ENCODE results near the gene C1orf146. TPM values are rescaled to one million over a fixed set of nuclear protein-coding genes. Genes with fewer than 3 reads are reported as not detected.

Gene C1orf146
- total and polyA plus RNA-seq, 7 donors = not detected

DNA sequence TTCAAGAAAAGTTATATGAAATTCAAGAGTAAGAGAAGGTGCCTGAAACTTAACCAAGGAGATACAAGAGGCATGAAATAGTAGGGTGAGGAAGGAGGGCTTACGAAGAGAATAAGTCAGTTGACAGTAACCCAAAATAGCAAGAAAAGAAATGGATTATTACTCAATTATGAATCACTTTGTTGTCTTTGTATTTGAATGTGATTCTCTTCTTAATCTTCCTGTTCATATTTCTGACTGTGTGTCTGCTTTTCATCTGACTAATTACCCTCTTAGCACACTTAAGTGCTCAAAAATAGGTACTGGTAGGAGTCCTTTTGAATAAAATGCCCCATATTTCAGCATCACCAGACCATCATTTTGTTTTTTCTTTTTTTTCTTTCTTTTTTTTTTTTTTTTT, 41.6 kb downstream of the C1orf146 start:
- H3K36me3 ChIP-seq = peaks cover 0 to 50% (median 11%) of the 10 kb centered on the region in 4 donors
- no peaks in the 10 kb centered on the region for H3K4me1 ChIP-seq

DNA sequence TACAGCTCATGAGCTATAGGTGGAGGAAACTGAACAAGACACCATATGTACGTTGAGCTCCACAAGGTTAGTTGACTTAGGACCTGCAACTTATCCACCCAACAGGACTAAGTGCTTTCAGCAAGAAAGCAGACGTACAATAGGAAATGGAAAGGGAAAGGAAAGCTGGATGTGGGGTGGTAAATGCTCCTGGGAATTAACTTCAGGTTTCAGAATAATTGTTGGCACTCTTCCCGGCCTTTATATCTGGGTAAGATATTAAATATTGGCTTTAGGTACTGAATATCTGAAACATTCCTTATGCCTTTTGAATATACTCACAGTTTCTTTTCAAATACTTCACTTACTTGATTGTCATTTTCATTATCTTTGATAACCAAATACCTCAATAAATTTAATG, 44.8 kb downstream of the C1orf146 start:
- H3K36me3 ChIP-seq = peaks cover 0 to 76% (median 5%) of the 10 kb centered on the region in 4 donors
- no peak for DNase-seq
- no peak overlapping the region for H3K27ac ChIP-seq
- H3K27me3 ChIP-seq = no peaks in the 10 kb centered on the region
- TF ChIP-seq POLR2AphosphoS5 (IDR thresholded peaks at IDR 0.05) (no peak), POLR2A (IDR thresholded peaks at IDR 0.05) (no peak), EP300 (IDR thresholded peaks at IDR 0.05) (no peak)
- TF ChIP-seq, protein P1, sequence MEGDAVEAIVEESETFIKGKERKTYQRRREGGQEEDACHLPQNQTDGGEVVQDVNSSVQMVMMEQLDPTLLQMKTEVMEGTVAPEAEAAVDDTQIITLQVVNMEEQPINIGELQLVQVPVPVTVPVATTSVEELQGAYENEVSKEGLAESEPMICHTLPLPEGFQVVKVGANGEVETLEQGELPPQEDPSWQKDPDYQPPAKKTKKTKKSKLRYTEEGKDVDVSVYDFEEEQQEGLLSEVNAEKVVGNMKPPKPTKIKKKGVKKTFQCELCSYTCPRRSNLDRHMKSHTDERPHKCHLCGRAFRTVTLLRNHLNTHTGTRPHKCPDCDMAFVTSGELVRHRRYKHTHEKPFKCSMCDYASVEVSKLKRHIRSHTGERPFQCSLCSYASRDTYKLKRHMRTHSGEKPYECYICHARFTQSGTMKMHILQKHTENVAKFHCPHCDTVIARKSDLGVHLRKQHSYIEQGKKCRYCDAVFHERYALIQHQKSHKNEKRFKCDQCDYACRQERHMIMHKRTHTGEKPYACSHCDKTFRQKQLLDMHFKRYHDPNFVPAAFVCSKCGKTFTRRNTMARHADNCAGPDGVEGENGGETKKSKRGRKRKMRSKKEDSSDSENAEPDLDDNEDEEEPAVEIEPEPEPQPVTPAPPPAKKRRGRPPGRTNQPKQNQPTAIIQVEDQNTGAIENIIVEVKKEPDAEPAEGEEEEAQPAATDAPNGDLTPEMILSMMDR (IDR thresholded peaks at IDR 0.05) = no peak
- intact Hi-C loops (cut with DNase I) = no loop called here
- H3K4me3 ChIP-seq = no peak overlapping the region
- WGBS, 2 donors = 88% methylated on average over 3 of the region's 3 CpGs
- no peaks in the 10 kb centered on the region for H3K4me1 ChIP-seq
- H3K9me3 ChIP-seq = no peaks in the 10 kb centered on the region

More for the DNA sequence above, 41.6 kb downstream of the C1orf146 start:
- 98 to 100% methylated on average over 1 of the region's 1 CpG for WGBS, 2 donors
- Histone ChIP-seq H3K27me3 (no peaks in the 10 kb centered on the region), H3K27ac (no peak overlapping the region), H3K4me3 (no peak overlapping the region), H3K9me3 (peaks cover 0 to 4% (median 0%) of the 10 kb centered on the region in 4 donors)
- TF ChIP-seq EP300 (IDR thresholded peaks at IDR 0.05) = no peak
- TF ChIP-seq POLR2A (IDR thresholded peaks at IDR 0.05) = no peak
- no peak for TF ChIP-seq POLR2AphosphoS5 (IDR thresholded peaks at IDR 0.05)
- TF ChIP-seq, protein P1 (IDR thresholded peaks at IDR 0.05) = no peak
- DNase-seq = no peak
- intact Hi-C loops (cut with DNase I) = no loop called here

DNA sequence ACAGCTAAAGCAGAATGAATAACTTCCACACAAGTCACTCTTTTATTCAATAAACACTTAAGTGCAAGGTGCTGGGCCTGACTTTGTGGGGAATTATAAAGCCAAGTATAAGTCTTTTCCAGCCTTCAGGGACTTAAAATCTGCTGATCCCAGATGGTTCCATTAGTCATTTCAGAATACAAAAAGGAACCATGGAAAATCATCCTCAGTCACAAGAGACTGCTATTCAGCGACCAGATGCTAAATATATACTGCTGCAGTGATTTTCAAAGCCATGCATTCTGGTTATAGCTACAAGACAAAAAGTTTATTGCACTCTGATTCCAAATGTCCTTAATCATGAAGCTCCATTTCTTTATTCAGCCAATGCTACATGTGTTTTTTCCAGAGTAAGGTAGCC, 55.3 kb downstream of the C1orf146 start:
- intact Hi-C loops (cut with DNase I) = no loop called here
- no peak for DNase-seq

DNA sequence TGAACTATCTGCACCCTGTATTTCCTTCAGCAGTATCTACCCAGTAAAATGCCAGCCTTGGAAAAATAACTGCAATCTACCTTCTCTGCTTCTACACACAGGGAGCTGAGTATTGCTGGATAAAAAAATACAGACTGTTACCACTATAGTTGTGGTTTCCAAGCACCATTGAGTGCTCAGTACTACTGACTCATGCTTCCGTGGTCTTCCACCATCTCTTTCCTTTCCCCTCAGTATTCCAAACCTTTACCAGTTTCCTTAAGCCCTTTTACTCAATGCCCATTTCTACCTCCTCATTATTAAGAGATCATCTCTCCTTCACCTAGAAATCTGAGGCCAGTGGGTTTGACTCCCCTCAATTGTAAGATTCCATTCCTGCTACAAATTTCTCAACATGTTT, 57.2 kb downstream of the C1orf146 start:
- no peak overlapping the region for H3K4me3 ChIP-seq
- H3K27me3 ChIP-seq = no peaks in the 10 kb centered on the region
- intact Hi-C loops (cut with DNase I) = no loop called here
- no peaks in the 10 kb centered on the region for H3K4me1 ChIP-seq
- H3K9me3 ChIP-seq = no peaks in the 10 kb centered on the region
- TF ChIP-seq EP300 (IDR thresholded peaks at IDR 0.05) (no peak), POLR2A (IDR thresholded peaks at IDR 0.05) (no peak), POLR2AphosphoS5 (IDR thresholded peaks at IDR 0.05) (no peak)
- TF ChIP-seq, protein P1 (IDR thresholded peaks at IDR 0.05) = no peak
- peaks cover 0 to 46% (median 8%) of the 10 kb centered on the region in 4 donors for H3K36me3 ChIP-seq
- H3K27ac ChIP-seq = no peak overlapping the region
- 96 to 98% methylated on average over 1 of the region's 1 CpG for WGBS, 2 donors
- DNase-seq = no peak

More for the DNA sequence above, 55.3 kb downstream of the C1orf146 start:
- Histone ChIP-seq H3K27ac (no peak overlapping the region), H3K27me3 (no peaks in the 10 kb centered on the region), H3K9me3 (no peaks in the 10 kb centered on the region), H3K4me3 (no peak overlapping the region), H3K4me1 (no peaks in the 10 kb centered on the region), H3K36me3 (peaks cover 0 to 54% (median 5%) of the 10 kb centered on the region in 4 donors)
- WGBS, 2 donors = 93 to 96% methylated on average over 1 of the region's 1 CpG
- TF ChIP-seq, protein P1 (IDR thresholded peaks at IDR 0.05) = no peak
- TF ChIP-seq EP300 (IDR thresholded peaks at IDR 0.05) (no peak), POLR2AphosphoS5 (IDR thresholded peaks at IDR 0.05) (no peak), POLR2A (IDR thresholded peaks at IDR 0.05) (no peak)

DNA sequence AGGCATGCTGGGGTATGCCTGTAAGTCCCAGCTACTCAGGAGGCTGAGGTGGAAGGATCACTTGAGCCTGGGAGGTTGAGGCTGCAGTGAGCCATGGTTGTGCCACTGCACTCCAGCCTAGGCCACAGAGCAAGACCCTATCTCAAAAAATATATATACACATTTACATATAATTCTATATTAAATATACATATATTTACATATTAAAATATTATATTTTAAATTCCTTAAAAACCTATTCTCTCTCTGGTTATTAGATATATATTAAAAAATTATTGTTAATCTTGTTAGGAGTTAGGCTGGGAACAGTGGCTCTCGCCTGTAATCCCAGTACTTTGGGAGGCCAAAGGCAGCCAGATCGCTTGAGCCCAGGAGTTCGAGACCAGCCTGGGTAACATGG, 58.4 kb downstream of the C1orf146 start:
- H3K9me3 ChIP-seq = no peaks in the 10 kb centered on the region
- no peaks in the 10 kb centered on the region for H3K4me1 ChIP-seq
- no peaks in the 10 kb centered on the region for H3K27me3 ChIP-seq
- H3K36me3 ChIP-seq = peaks cover 0 to 54% (median 8%) of the 10 kb centered on the region in 4 donors
- H3K4me3 ChIP-seq = no peak overlapping the region
- 97 to 99% methylated on average over 3 of the region's 3 CpGs for WGBS, 2 donors
- TF ChIP-seq, protein P1 (IDR thresholded peaks at IDR 0.05) = no peak
- TF ChIP-seq EP300 (IDR thresholded peaks at IDR 0.05) = no peak
- TF ChIP-seq POLR2A (IDR thresholded peaks at IDR 0.05) = no peak
- no peak for TF ChIP-seq POLR2AphosphoS5 (IDR thresholded peaks at IDR 0.05)
- H3K27ac ChIP-seq = no peak overlapping the region
- intact Hi-C loops (cut with DNase I) = no loop called here
- no peak for DNase-seq

All from sigmoid colon (tissue), 7 donors.